Measurements from ENCODE around the gene RPS15.

Gene RPS15

GRCh38 chr19:1420590-1420989 lies 17.6 kb upstream of the RPS15 start:
- DNase-seq: no peak

- no peak for DNase-seq
Measured at GRCh38 chr19:1421218-1421957, 16.8 kb upstream of the RPS15 start.

GRCh38 chr19:1421958-1422305 lies 16.3 kb upstream of the RPS15 start:
- no peak for DNase-seq

- DNase-seq: no peak
Measured at GRCh38 chr19:1422360-1422759, 15.8 kb upstream of the RPS15 start.

- no peak for DNase-seq
Measured at GRCh38 chr19:1422943-1423342, 15.3 kb upstream of the RPS15 start.

- DNase-seq: no peak
Measured at GRCh38 chr19:1423436-1424191, 14.6 kb upstream of the RPS15 start.

- DNase-seq: no peak
Measured at GRCh38 chr19:1424192-1424955, 13.8 kb upstream of the RPS15 start.

- no peak for DNase-seq
Measured at GRCh38 chr19:1425102-1425837, 12.9 kb upstream of the RPS15 start.

GRCh38 chr19:1425902-1426301 lies 12.3 kb upstream of the RPS15 start:
- no peak for DNase-seq

GRCh38 chr19:1426736-1427135 lies 11.5 kb upstream of the RPS15 start:
- no peak for DNase-seq

GRCh38 chr19:1427221-1427920 lies 10.8 kb upstream of the RPS15 start:
- DNase-seq: no peak

- DNase-seq: no peak
Measured at GRCh38 chr19:1428738-1429391, 9.3 kb upstream of the RPS15 start.

GRCh38 chr19:1429750-1430149 lies 8.4 kb upstream of the RPS15 start:
- no peak for DNase-seq

GRCh38 chr19:1430246-1430645 lies 8.0 kb upstream of the RPS15 start:
- no peak for DNase-seq

GRCh38 chr19:1431759-1432506 lies 6.3 kb upstream of the RPS15 start:
- DNase-seq: no peak

- no peak for DNase-seq
Measured at GRCh38 chr19:1432507-1432887, 5.7 kb upstream of the RPS15 start.

- DNase-seq: no peak
Measured at GRCh38 chr19:1433119-1434039, 4.8 kb upstream of the RPS15 start.

- DNase-seq: no peak
Measured at GRCh38 chr19:1434040-1434366, 4.2 kb upstream of the RPS15 start.

- DNase-seq: no peak
Measured at GRCh38 chr19:1434577-1435060, 3.6 kb upstream of the RPS15 start.

- no peak for DNase-seq
Measured at GRCh38 chr19:1435378-1435989, 2.7 kb upstream of the RPS15 start.

Data from activated T-cell treated with anti-CD3 and anti-CD28 coated beads, Interleukin-2, amount 50 U/mL, for 1 hour (primary cell).